Measurements from ENCODE around the gene NARF. TPM values are rescaled to one million over a fixed set of nuclear protein-coding genes. Genes with fewer than 3 reads are reported as not detected.
A peak's percentile ranks its signal among the peaks of the same experiment; 100 is the strongest.
"Not testable (repeated sequence)": the region's sequence is repeated elsewhere in the genome, so short reads cannot be mapped to it uniquely, and the experiment has no call there.

NARF gene
- total RNA-seq, 2 experiments from 2014 or later = 49.9 to 51.3 TPM

DNA sequence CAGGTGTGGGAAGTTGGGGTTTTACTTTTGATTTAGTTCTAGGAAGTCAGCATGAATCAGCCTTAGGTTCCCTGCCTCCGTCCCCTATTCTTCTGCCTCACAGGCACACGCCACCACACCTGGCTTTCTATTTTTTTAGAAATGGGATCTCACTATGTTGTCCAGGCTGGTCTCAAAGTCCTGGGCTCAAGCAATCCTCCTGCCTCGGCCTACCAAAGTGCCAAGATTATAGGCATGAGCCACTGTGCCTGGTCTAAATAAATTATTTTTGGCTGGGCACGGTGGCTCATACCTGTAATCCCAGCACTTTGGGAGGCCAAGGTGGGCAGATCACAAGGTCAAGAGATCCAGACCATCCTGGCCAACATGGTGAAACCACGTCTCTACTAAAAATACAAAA, 53.1 kb downstream of the NARF start:
- H3K4me1 Mint-ChIP-seq, H3K27ac Mint-ChIP-seq, H3K4me3 Mint-ChIP-seq, H3K27me3 Mint-ChIP-seq, DNase-seq, H3K9me3 Mint-ChIP-seq, H3K36me3 Mint-ChIP-seq: not testable (repeated sequence)

DNA sequence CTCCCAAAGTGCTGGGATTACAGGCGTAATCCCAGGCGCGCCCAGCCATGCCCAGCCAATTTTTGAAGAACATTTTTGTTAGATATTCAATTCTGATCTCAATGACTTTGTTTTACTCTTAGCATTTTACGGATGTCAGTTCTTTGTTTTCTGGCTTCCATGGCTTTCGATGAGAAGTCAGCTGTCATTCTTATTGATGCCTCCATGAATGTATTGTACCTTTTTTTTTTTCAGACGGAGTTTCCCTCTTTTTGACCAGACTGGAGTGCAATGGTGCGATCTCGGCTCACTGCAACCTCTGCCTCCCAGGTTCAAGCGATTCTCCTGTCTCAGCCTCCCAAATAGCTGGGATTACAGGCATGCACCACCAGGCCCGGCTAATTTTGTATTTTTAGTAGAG, 55.3 kb downstream of the NARF start:
- H3K9me3 Mint-ChIP-seq, H3K27me3 Mint-ChIP-seq, H3K4me1 Mint-ChIP-seq, H3K36me3 Mint-ChIP-seq, H3K27ac Mint-ChIP-seq, DNase-seq, H3K4me3 Mint-ChIP-seq: not testable (repeated sequence)

DNA sequence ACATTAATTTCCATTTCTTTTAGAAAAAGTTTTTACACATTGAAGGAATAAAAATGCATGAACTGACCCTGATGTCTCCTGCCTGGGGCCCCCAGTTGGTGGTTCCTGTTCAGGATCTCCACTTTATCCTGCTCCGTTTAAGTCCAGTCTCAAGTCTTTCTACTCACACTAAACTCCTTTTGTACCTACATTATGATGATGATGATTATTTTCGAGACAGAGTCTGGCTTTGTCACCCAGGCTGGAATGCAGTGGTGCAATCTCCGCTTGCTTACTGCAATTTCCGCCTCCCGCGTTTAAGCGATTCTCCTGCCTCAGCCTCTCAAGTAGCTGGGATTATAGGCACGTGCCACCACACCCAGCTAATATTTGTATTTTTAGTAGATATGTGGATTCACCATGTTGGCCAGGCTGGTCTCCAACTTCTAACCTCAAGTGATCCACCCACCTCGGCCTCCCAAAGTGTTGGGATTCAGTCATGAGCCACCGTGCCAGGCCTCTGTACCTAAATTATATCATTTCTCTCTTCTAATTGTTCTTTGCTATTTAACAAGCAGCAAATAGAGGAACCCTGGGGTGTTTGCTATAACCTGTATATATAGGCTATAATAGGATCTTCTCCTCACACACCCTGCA, 58.8 kb downstream of the NARF start:
- H3K36me3 Mint-ChIP-seq = peaks cover 8% of the 10 kb centered on the region
- H3K4me1 Mint-ChIP-seq = peaks cover 9% of the 10 kb centered on the region
- no peaks in the 10 kb centered on the region for H3K27me3 Mint-ChIP-seq
- H3K9me3 Mint-ChIP-seq = no peaks in the 10 kb centered on the region
- no peak overlapping the region for H3K27ac Mint-ChIP-seq
- H3K4me3 Mint-ChIP-seq = no peak overlapping the region
- DNase-seq = no peak

DNA sequence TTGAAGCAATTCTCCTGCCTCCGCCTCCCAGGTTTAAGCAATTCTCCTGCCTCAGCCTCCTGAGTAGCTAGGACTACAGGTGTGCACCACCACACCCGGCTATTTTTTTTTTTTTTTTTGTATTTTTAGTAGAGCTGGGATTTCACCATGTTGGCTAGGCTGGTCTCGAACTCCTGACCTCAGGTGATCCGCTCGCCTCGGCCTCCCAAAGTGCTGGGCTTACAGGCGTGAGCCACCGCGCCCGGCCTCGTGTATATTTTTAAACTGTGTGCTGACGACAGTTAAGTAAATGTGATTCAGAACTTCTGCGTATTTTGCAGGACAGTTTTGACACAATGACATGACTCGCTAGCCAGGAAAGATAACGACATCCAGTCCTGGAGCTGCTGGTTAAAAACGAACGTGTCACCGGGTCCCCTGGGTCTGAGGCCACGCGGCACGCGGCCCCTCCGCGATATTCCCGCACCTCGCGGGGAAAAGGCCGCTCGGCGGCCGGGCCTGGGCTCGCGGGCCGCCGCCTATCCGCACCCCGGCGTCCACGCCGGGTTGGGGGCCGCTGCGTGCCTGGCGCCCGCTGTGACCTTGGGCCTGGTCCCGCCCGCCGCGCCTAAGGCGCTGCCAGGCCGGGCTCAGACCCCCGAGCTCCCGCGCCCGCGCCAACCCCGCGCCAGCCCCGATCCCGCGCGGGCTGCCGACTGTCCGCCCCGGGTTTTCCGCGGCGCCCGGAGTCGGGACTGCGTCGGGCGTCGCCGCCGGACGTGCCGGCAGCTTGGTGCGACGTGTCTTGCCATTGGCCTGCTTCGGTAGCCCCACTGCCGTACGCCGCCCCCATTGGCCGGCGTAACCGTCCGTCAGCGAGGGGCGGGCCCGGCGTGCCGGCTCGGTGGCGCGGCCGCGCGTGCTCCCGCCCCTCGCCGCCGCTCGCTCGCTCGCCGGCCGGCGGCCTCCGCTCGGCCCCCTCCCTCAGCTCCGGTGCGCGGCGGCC, 60.6 kb downstream of the NARF start, which contains the start of gene FOXK2:
FOXK2 (plus strand) TSS at position 907 of the 985 bp plus-strand sequence. CDS start 157 bp downstream, outside the sequence.
- peaks cover 16% of the 10 kb centered on the region for H3K36me3 Mint-ChIP-seq
- peaks cover 18% of the 10 kb centered on the region for H3K4me1 Mint-ChIP-seq
- no peaks in the 10 kb centered on the region for H3K9me3 Mint-ChIP-seq
- peak within 1 kb of the TSS; percentile 85 for H3K4me3 Mint-ChIP-seq
- peak; percentile 99 for DNase-seq
- H3K27ac Mint-ChIP-seq = peak within 1 kb of the TSS; percentile 77
- H3K27me3 Mint-ChIP-seq = no peaks in the 10 kb centered on the region

DNA sequence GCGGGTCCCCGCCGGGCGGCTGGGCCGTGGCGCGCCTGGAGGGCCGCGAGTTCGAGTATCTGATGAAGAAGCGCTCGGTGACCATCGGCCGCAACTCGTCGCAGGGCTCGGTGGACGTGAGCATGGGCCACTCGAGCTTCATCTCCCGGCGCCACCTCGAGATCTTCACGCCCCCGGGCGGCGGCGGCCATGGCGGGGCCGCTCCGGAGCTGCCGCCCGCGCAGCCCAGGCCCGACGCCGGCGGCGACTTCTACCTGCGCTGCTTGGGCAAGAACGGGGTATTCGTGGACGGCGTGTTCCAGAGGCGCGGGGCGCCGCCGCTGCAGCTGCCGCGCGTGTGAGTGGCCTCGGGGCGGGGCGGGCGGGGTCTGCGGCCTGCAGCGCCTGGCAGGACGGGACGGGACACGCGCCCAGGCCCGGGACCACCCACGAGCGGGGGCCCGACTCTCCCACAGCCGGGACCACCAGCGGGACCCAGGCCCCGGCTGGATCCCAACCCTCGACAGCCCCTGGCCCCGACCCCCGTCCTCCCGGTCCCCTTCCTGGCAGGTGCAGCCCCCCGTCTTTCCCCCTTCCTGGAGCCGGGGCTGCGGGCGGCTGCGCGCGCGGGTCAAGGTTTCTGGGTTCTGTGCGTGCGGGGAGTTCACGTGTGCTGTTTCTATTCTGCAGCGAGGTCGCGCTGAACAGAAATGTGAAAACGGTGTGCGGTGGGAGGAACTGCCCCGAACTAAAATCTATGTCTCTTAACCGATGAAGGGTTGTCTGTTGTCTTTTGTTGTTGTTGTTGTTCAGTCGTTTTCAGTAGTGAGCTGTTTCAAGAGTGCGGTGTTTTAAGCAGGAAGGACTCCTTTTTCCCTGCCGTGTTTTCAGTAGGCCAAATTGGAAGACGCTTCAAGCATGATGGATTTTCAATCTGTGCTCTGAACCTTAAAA, 61.7 kb downstream of the NARF start:
- DNase-seq = peak; percentile 53
- H3K27me3 Mint-ChIP-seq = no peaks in the 10 kb centered on the region
- peaks cover 16% of the 10 kb centered on the region for H3K36me3 Mint-ChIP-seq
- H3K9me3 Mint-ChIP-seq = no peaks in the 10 kb centered on the region
- H3K27ac Mint-ChIP-seq = peak overlapping the region; percentile 74
- peak overlapping the region; percentile 85 for H3K4me3 Mint-ChIP-seq
- peaks cover 23% of the 10 kb centered on the region for H3K4me1 Mint-ChIP-seq

DNA sequence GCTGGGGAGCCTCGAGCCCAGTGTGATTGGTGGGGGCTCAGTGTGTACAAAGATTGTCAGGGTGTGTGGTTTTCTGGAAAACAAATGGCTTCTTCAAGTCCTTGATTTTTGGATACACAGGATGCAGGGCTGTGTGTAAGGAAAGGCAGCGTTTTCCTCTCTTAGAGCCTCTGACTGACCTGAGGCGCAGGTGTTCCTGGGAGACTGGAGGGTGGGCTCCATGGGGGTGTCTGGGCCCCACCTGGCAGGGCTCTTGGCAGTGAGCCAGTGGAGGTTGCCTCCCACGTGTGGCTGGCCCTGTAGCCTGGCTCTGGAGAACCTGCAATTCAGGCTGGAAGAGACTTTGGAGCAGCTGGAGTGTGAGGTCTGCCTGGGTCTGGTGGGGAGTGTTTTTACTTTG, 66.0 kb downstream of the NARF start:
- Mint-ChIP-seq H3K9me3 (no peaks in the 10 kb centered on the region), H3K27me3 (no peaks in the 10 kb centered on the region), H3K4me1 (peaks cover 46% of the 10 kb centered on the region), H3K27ac (no peak overlapping the region), H3K4me3 (no peak overlapping the region), H3K36me3 (peaks cover 19% of the 10 kb centered on the region)
- no peak for DNase-seq

DNA sequence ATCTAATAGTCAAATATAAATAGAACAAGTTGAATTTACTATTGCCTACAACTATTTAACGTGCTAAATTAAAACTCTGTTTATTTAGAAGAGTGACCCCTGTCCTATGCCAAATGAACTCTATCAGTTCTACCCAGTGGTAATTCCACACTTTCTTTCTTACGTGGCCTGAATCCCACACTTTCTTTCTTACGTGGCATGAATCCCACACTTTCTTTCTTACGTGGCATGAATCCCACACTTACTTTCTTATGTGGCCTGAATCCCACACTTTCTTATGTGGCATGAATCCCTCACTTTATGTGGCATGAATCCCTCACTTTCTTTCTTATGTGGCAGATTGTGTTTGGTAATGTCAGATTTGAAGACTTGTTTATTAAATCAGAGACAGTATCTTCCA, 67.2 kb downstream of the NARF start:
- H3K4me3 Mint-ChIP-seq = no peak overlapping the region
- peaks cover 16% of the 10 kb centered on the region for H3K36me3 Mint-ChIP-seq
- no peak for DNase-seq
- no peaks in the 10 kb centered on the region for H3K27me3 Mint-ChIP-seq
- H3K27ac Mint-ChIP-seq = no peak overlapping the region
- H3K9me3 Mint-ChIP-seq = no peaks in the 10 kb centered on the region
- peaks cover 52% of the 10 kb centered on the region for H3K4me1 Mint-ChIP-seq

GRCh38 chr17:82527898-82528297, 69.4 kb downstream of the NARF start:
- no peak for DNase-seq
- peak overlapping the region; percentile 44 for H3K27ac Mint-ChIP-seq
- no peaks in the 10 kb centered on the region for H3K9me3 Mint-ChIP-seq
- no peak overlapping the region for H3K4me3 Mint-ChIP-seq
- H3K4me1 Mint-ChIP-seq = peaks cover 49% of the 10 kb centered on the region
- no peaks in the 10 kb centered on the region for H3K27me3 Mint-ChIP-seq
- H3K36me3 Mint-ChIP-seq = peaks cover 8% of the 10 kb centered on the region

- Mint-ChIP-seq H3K36me3 (peaks cover 5% of the 10 kb centered on the region), H3K27me3 (no peaks in the 10 kb centered on the region), H3K4me1 (peaks cover 48% of the 10 kb centered on the region), H3K9me3 (no peaks in the 10 kb centered on the region), H3K4me3 (no peak overlapping the region), H3K27ac (peak overlapping the region; percentile 4)
- DNase-seq = no peak
Measured at GRCh38 chr17:82528484-82529265, 70.1 kb downstream of the NARF start.

DNA sequence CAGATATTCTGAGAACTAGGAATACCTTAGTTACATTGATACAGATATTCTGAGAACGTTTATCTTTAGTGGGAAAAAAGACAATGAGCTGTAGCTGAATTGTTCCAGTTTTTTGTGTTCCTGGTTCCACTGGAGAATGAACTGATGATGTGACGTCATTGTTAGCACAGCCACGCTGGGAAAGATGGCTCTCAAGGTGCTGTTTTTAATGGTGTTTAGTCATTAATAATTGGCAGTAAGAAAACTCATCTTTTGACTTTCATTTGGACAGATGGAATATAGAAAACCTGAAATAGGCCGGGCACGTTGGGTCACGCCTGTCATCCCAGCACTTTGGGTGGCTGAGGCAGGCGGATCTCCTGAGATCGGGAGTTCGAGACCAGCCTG, 71.4 kb downstream of the NARF start:
- peaks cover 51% of the 10 kb centered on the region for H3K4me1 Mint-ChIP-seq
- DNase-seq = no peak
- no peaks in the 10 kb centered on the region for H3K27me3 Mint-ChIP-seq
- no peaks in the 10 kb centered on the region for H3K9me3 Mint-ChIP-seq
- no peak overlapping the region for H3K27ac Mint-ChIP-seq
- H3K4me3 Mint-ChIP-seq = no peak overlapping the region
- peaks cover 3% of the 10 kb centered on the region for H3K36me3 Mint-ChIP-seq

DNA sequence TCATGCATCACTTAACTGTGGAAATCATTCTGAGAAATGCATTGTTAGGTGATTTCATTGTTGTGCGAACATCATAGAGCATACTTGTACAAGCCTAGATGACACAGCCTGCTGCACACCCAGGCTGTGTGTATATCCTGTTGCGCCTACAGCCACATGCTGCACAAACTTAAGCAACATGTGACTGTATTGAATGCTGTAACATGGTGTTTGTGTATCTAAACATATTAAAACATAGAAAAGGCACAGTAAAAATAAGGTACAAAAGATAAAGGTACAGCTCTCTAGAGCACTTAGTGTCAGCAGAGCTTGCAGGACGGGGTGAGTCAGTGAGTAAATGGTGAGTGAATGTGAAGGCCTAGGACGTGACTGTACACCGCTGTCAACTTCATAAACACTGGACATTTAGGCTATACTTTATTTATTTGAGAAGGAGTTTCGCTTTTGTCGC, 72.9 kb downstream of the NARF start:
- Mint-ChIP-seq H3K27me3 (no peaks in the 10 kb centered on the region), H3K4me1 (peaks cover 57% of the 10 kb centered on the region), H3K27ac (no peak overlapping the region), H3K4me3 (no peak overlapping the region), H3K36me3 (peaks cover 3% of the 10 kb centered on the region), H3K9me3 (no peaks in the 10 kb centered on the region)
- no peak for DNase-seq

DNA sequence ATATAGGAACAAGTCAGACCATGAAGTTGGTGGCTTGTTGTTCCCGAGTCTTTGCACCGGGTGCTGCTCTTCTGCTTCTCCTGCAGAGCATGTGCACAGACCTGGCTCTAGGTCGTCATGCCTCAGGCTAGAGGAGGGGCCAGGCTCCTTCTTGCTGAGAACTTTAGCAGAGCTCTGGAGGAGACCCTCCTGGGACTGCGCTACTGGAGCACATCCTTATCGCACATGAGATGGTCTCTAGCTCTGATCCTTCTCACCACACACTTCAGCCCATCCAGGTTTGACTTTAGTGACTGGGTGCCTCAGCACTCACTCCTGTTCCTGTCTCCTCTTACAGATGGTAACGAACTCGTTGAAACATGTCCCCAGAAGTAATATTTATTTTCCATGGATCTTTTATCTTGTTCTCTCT, 75.9 kb downstream of the NARF start:
- H3K27ac Mint-ChIP-seq = peak overlapping the region; percentile 36
- no peak for DNase-seq
- no peak overlapping the region for H3K4me3 Mint-ChIP-seq
- H3K27me3 Mint-ChIP-seq = no peaks in the 10 kb centered on the region
- peaks cover 3% of the 10 kb centered on the region for H3K36me3 Mint-ChIP-seq
- H3K9me3 Mint-ChIP-seq = no peaks in the 10 kb centered on the region
- peaks cover 55% of the 10 kb centered on the region for H3K4me1 Mint-ChIP-seq

DNA sequence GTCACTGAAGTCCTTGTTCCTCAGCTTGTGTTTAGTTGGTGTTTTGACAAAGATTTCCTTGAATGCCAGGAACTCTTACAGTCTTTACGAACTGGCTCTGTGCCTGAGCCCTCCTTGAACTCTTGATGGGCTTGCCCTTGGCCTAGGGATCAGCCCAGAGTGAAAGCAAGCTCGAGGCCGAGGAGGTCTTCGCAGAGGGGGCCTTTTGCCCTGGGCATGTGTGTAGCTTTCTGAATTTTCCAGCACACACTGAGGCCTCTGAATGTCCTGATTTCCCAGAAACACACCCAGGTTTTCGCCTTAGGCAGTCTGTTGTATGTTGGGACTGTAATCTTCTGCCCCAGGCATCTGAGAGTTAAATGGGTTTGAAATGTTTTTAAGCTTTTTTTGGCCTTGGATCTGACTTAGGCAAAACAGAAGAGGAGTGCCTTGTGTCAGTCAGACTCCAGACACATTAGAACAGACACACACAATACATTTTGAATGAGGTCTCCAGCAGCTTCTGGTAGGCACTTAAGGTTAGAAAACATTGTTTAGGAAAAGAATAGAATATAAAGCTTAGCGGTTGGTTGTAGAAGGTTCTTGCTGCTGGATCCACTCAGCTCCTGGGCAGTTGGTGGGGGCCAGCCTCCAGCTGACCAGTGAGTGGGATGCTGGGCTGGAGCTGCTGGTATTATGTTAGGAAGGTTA, 78.1 kb downstream of the NARF start:
- H3K9me3 Mint-ChIP-seq = no peaks in the 10 kb centered on the region
- H3K27me3 Mint-ChIP-seq = no peaks in the 10 kb centered on the region
- peaks cover 52% of the 10 kb centered on the region for H3K4me1 Mint-ChIP-seq
- DNase-seq = no peak
- H3K4me3 Mint-ChIP-seq = no peak overlapping the region
- peak overlapping the region; percentile 54 for H3K27ac Mint-ChIP-seq
- peaks cover 3% of the 10 kb centered on the region for H3K36me3 Mint-ChIP-seq

- peaks cover 52% of the 10 kb centered on the region for H3K4me1 Mint-ChIP-seq
- not testable (repeated sequence) for H3K36me3 Mint-ChIP-seq, DNase-seq, H3K27ac Mint-ChIP-seq, H3K9me3 Mint-ChIP-seq, H3K4me3 Mint-ChIP-seq, H3K27me3 Mint-ChIP-seq
Measured at GRCh38 chr17:82537228-82537627, 78.7 kb downstream of the NARF start.
